IMR-90 (cell line): ENCODE results near the gene TMC1. TPM values are rescaled to one million over a fixed set of nuclear protein-coding genes. Genes with fewer than 3 reads are reported as not detected.

Experiments
- ATAC-seq: fragments of 200-7000 bp; cut with Tn5 transposase; 2 replicates; pipeline ENCODE4 v1.9.1; 2020; ENCODE audit warnings: low read depth, mild to moderate bottlenecking, moderate library complexity
- BruUV-seq: library from RNA; stranded (reverse); fragments of 400-500 nt; replicated peaks from 2 replicates; lab custom pipeline; 2021; lab: Mats Ljungman, UMichigan
- CTCF ChIA-PET: fragments of 300-600 bp; formaldehyde crosslinking; extraction: SDS; loops from one replicate; lab custom pipeline; 2021; ENCODE audit warnings: antibody characterized with exemption; lab: Yijun Ruan, JAX
- POLR2A ChIA-PET: fragments of 300-600 bp; sonication (Branson Sonifier 250); formaldehyde crosslinking; loops from one replicate; lab custom pipeline; 2022; ENCODE audit warnings: antibody characterized with exemption; ENCODE audit not compliant: unreplicated experiment; lab: Charles Lee
- DNase-seq: peaks from one replicate; pipeline ENCODE4 v3.0.0; 2013
- H2AFZ ChIP-seq: replicated peaks from 2 replicates; pipeline ENCODE3; 2013; ENCODE audit warnings: low read length, mild to moderate bottlenecking; ENCODE audit not compliant: poor library complexity
- H2AK5ac ChIP-seq: 2 replicates; pipeline ENCODE4 v1.6.1; 2013; ENCODE audit warnings: low read depth, low read length, inconsistent platforms
- H2AK9ac ChIP-seq: replicated peaks from 2 replicates; pipeline ENCODE3; 2013; ENCODE audit warnings: mild to moderate bottlenecking, low read depth, low read length, moderate library complexity; ENCODE audit not compliant: poor library complexity
- H2BK120ac ChIP-seq: 2 replicates; pipeline ENCODE4 v1.6.1; 2013; ENCODE audit warnings: low read depth, low read length, inconsistent platforms
- H2BK15ac ChIP-seq: 3 replicates; pipeline ENCODE4 v1.6.1; 2013; ENCODE audit warnings: low read depth, low read length, inconsistent platforms
- H2BK20ac ChIP-seq: 2 replicates; pipeline ENCODE4 v1.6.1; 2013; ENCODE audit warnings: low read depth, mild to moderate bottlenecking, inconsistent platforms, low read length, moderate library complexity
- H2BK5ac ChIP-seq: 2 replicates; pipeline ENCODE4 v1.6.1; 2013; ENCODE audit warnings: mild to moderate bottlenecking, low read depth, low read length, inconsistent platforms; ENCODE audit not compliant: poor library complexity, severe bottlenecking
- H3K14ac ChIP-seq: replicated peaks from 2 replicates; pipeline ENCODE4 v1.6.1; 2013; ENCODE audit warnings: low read depth, low read length, inconsistent platforms
- H3K18ac ChIP-seq: 2 replicates; pipeline ENCODE4 v1.6.1; 2013; ENCODE audit warnings: low read depth, low read length, control low read depth
- H3K23ac ChIP-seq: 2 replicates; pipeline ENCODE4 v1.6.1; 2013; ENCODE audit warnings: low read depth, low read length, inconsistent platforms
- H3K27ac ChIP-seq: 2 replicates; pipeline ENCODE4 v1.5.1; 2013; ENCODE audit warnings: mild to moderate bottlenecking, control low read depth, low read length; ENCODE audit not compliant: insufficient read depth
- H3K27me3 ChIP-seq: 2 replicates; pipeline ENCODE4 v1.6.1; 2013; ENCODE audit warnings: low read length; ENCODE audit not compliant: control insufficient read depth, insufficient read depth
- H3K36me3 ChIP-seq: 2 replicates; pipeline ENCODE4 v1.6.1; 2013; ENCODE audit warnings: low read length, mixed read lengths; ENCODE audit not compliant: control insufficient read depth, insufficient read depth
- H3K4ac ChIP-seq: 2 replicates; pipeline ENCODE4 v1.6.1; 2013; ENCODE audit warnings: low read depth, low read length, inconsistent platforms
- H3K4me1 ChIP-seq: 2 replicates; pipeline ENCODE4 v1.6.1; 2013; ENCODE audit warnings: low read length, mixed read lengths; ENCODE audit not compliant: control insufficient read depth, insufficient read depth
- H3K4me2 ChIP-seq: 2 replicates; pipeline ENCODE4 v1.6.1; 2013; ENCODE audit warnings: low read depth, mild to moderate bottlenecking, control low read depth, low read length, moderate library complexity
- H3K4me3 ChIP-seq: 2 replicates; pipeline ENCODE4 v1.5.1; 2013; ENCODE audit warnings: low read depth, mild to moderate bottlenecking, control low read depth, low read length, moderate library complexity; ENCODE audit not compliant: insufficient read depth
- H3K56ac ChIP-seq: 2 replicates; pipeline ENCODE4 v1.6.1; 2013; ENCODE audit warnings: low read length, inconsistent platforms; ENCODE audit not compliant: insufficient read depth; ENCODE audit errors: extremely low read depth
- H3K79me1 ChIP-seq, 2 experiments: 2 replicates each; pipeline ENCODE4 v1.6.1; 2013; ENCODE audit warnings: low read length in 2 of 2, inconsistent platforms in 1 of 2, low read depth in 1 of 2
- H3K9ac ChIP-seq: 2 replicates; pipeline ENCODE4 v1.6.1; 2013; ENCODE audit warnings: low read depth, low read length, control low read depth
- H3K9me1 ChIP-seq: 2 replicates; pipeline ENCODE4 v1.6.1; 2013; ENCODE audit warnings: low read length, inconsistent platforms; ENCODE audit not compliant: insufficient read depth
- H3K9me3 ChIP-seq: 2 replicates; pipeline ENCODE4 v1.6.1; 2013; ENCODE audit warnings: low read length; ENCODE audit not compliant: control insufficient read depth, insufficient read depth
- H4K20me1 ChIP-seq: 2 replicates; pipeline ENCODE4 v1.6.1; 2013; ENCODE audit warnings: low read length, inconsistent platforms; ENCODE audit not compliant: insufficient read depth
- H4K5ac ChIP-seq: 2 replicates; pipeline ENCODE4 v1.6.1; 2013; ENCODE audit warnings: mild to moderate bottlenecking, low read depth, low read length, control low read depth
- H4K8ac ChIP-seq, 2 experiments: 2 replicates each; pipeline ENCODE4 v1.6.1; 2013; ENCODE audit warnings: low read depth in 2 of 2, low read length in 2 of 2, control low read depth in 1 of 2, inconsistent platforms in 1 of 2
- H4K91ac ChIP-seq: 2 replicates; pipeline ENCODE4 v1.6.1; 2013; ENCODE audit warnings: low read depth, low read length, inconsistent platforms; ENCODE audit not compliant: insufficient read depth
- BHLHE40 ChIP-seq: fragments of 150-350 bp; IDR thresholded peaks from 2 replicates; pipeline ENCODE4 v1.6.1; 2016; ENCODE audit warnings: mild to moderate bottlenecking, low read depth, low read length
- CHD1 ChIP-seq: IDR thresholded peaks from 2 replicates; pipeline ENCODE4 v1.6.1; 2012; ENCODE audit warnings: low read depth, low read length, improper control_type of control experiment
- MAFK ChIP-seq: IDR thresholded peaks from 2 replicates; pipeline ENCODE4 v1.6.1; 2012; ENCODE audit warnings: low read depth, low read length, improper control_type of control experiment
- MAZ ChIP-seq: IDR thresholded peaks from 2 replicates; pipeline ENCODE4 v1.6.1; 2012; ENCODE audit warnings: low read depth, mild to moderate bottlenecking, low read length, improper control_type of control experiment, moderate library complexity, borderline replicate concordance
- MXI1 ChIP-seq: IDR thresholded peaks from 2 replicates; pipeline ENCODE4 v1.6.1; 2012; ENCODE audit warnings: low read depth, mild to moderate bottlenecking, low read length, moderate library complexity, borderline replicate concordance
- NFE2L2 ChIP-seq: fragments of 150-350 bp; IDR thresholded peaks from 2 replicates; pipeline ENCODE4 v1.6.1; 2016; ENCODE audit warnings: low read depth, mild to moderate bottlenecking, low read length
- RCOR1 ChIP-seq: IDR thresholded peaks from 2 replicates; pipeline ENCODE4 v1.6.1; 2012; ENCODE audit warnings: mild to moderate bottlenecking, low read length, improper control_type of control experiment; ENCODE audit not compliant: insufficient replicate concordance
- RFX5 ChIP-seq: IDR thresholded peaks from 2 replicates; pipeline ENCODE4 v1.8.0; 2012; ENCODE audit warnings: low read depth, mild to moderate bottlenecking, low read length, moderate library complexity
- SMC3 ChIP-seq: fragments of 150-350 bp; IDR thresholded peaks from 2 replicates; pipeline ENCODE4 v1.6.1; 2016; ENCODE audit warnings: low read depth, mild to moderate bottlenecking, antibody characterized with exemption, low read length, moderate library complexity
- WGBS, 2 experiments: methylation state at CpG; one replicate each; pipeline versions ENCODE4 v1.1.5 to v1.1.7; 2013; ENCODE audit warnings: missing lambda C conversion rate in 2 of 2; ENCODE audit not compliant: insufficient read length in 1 of 2; ENCODE audit errors: extremely low coverage in 2 of 2; 5-methylcytosine and 5-hydroxymethylcytosine counted together
- dilution Hi-C: fragments of 300-500 bp; cut with HindIII; formaldehyde crosslinking; loops from one replicate; pipeline ENCODE4 v1.14.3; 2018; ENCODE audit warnings: low sequenced_read_pairs; ENCODE audit not compliant: unreplicated experiment
- in situ Hi-C: fragments of 300-500 bp; cut with MboI; formaldehyde crosslinking; loops from 3 replicates; pipeline ENCODE4 v1.14.3; 2019; ENCODE audit warnings: low sequenced_read_pairs, inconsistent platforms, mixed read lengths
- intact Hi-C: fragments of 100-400 bp; cut with micrococcal nuclease; formaldehyde crosslinking; loops from 2 replicates; pipeline ENCODE4 v1.10.0; 2022
- polyA plus RNA-seq, 3 experiments: library from polyadenylated mRNA; depleted of rRNA; stranded (reverse); fragments of >200 nt; gene quantifications; 2 replicates each; pipeline ENCODE4 v1.2.3, GENCODE V29; 2012; ENCODE audit warnings: low replicate concordance in 1 of 3
- total RNA-seq: library from RNA; depleted of rRNA; stranded (reverse); fragments of >200 nt; gene quantifications from 2 replicates; pipeline ENCODE4 v1.2.3, GENCODE V29; 2012

The TMC1 gene
- total and polyA plus RNA-seq, 2 of the 4 experiments (the other 2 are of a cell fraction), result not detected

DNA sequence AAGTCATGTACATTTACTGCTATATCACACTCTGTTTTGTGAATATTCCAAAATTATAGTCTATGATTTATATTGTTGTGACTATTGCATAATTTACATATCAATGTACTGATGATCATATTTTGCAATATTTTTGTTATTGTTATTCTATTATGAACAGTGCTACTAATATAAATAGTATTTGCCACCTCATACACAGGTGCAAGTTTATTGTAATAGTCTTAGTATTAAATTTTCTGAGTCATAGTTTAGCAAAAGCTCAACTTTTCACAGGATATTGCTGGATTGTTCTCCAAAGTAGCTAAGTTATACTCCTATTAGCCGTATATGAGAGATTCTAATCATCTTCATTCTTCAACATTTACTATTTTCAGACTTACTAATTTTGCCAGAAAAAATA lies 124.7 kb downstream of the TMC1 start:
- Histone ChIP-seq H3K4me1 (no peaks in the 10 kb centered on the region), H3K27ac (no peak overlapping the region), H2BK20ac (no peak overlapping the region), H4K91ac (no peak overlapping the region), H3K4me2 (no peak overlapping the region), H3K14ac (no peak overlapping the region), H3K56ac (no peak overlapping the region), H3K4ac (no peak overlapping the region), H2BK5ac (no peak overlapping the region), H3K9me1 (no peaks in the 10 kb centered on the region), H3K36me3 (no peaks in the 10 kb centered on the region), H3K18ac (no peak overlapping the region), H4K8ac (no peak overlapping the region), H2BK15ac (no peak overlapping the region), H2AFZ (no peak overlapping the region), H3K9me3 (no peaks in the 10 kb centered on the region), H2AK9ac (no peak overlapping the region), H3K79me1 (no peaks in the 10 kb centered on the region), H3K27me3 (peaks cover 8% of the 10 kb centered on the region; the same call in 1 of the 2 replicates), H2AK5ac (no peak overlapping the region), H3K4me3 (no peak overlapping the region), H4K5ac (no peak overlapping the region), H4K20me1 (no peaks in the 10 kb centered on the region), H3K23ac (no peak overlapping the region), H2BK120ac (no peak overlapping the region), H3K9ac (no peak overlapping the region)
- in situ Hi-C loops, result no loop called here
- no CpG with 5 or more reads among the region's 1 CpG for WGBS, 2 experiments
- ChIA-PET CTCF (no interaction called here), POLR2A (no interaction called here)
- ATAC-seq (no peak), DNase-seq (no peak)
- TF ChIP-seq MAFK (no peak), RCOR1 (no peak), SMC3 (no peak), MAZ (no peak), MXI1 (no peak), NFE2L2 (no peak), CHD1 (no peak), BHLHE40 (no peak), RFX5 (no peak)
- intact Hi-C loops, result loop anchor here (2.0 kb wide), 1 partner anchor 19 kb away; no protein-coding TSS in a partner anchor
- dilution Hi-C loops, result no loop called here
- no TSS peak for BruUV-seq
